Heart right ventricle (tissue), 16 donors: ENCODE data around the gene RAD51D. TPM values are rescaled to one million over a fixed set of nuclear protein-coding genes. Genes with fewer than 3 reads are reported as not detected.

Experiments used
- ATAC-seq, 8 donors: fragments of 200-7000 bp; cut with Tn5 transposase; one replicate each; pipeline ENCODE4 v1.9.1; 2020; ENCODE audit warnings: mild to moderate bottlenecking in 8 of 8, moderate library complexity in 8 of 8, moderate number of reproducible peaks in 1 of 8
- DNase-seq, 2 donors: peaks; one replicate each; pipeline ENCODE4 v3.0.0-alpha.2; 2020
- H3K27ac ChIP-seq, 10 donors: fragments of 200-600 bp; sonication (generic) in 2 of 10; one replicate each; pipeline versions ENCODE4 v1.5.0 to v1.8.0; 2020 to 2022; ENCODE audit warnings: mild to moderate bottlenecking in 3 of 10
- H3K27me3 ChIP-seq, 7 donors: fragments of 200-600 bp; one replicate each; pipeline ENCODE4 v1.8.0; 2021 to 2022; ENCODE audit warnings: mild to moderate bottlenecking in 2 of 7
- H3K36me3 ChIP-seq, 9 donors: fragments of 200-600 bp; sonication (generic) in 1 of 9; one replicate each; pipeline versions ENCODE4 v1.5.0 to v1.8.0; 2020 to 2022; ENCODE audit warnings: mild to moderate bottlenecking in 2 of 9
- H3K4me1 ChIP-seq, 9 donors: fragments of 200-600 bp; sonication (generic) in 1 of 9; one replicate each; pipeline versions ENCODE4 v1.5.0 to v1.8.0; 2020 to 2022; ENCODE audit warnings: mild to moderate bottlenecking in 4 of 9
- H3K4me3 ChIP-seq, 10 donors: fragments of 200-600 bp; sonication (generic) in 2 of 10; one replicate each; pipeline versions ENCODE4 v1.5.0 to v1.8.0; 2020 to 2022; ENCODE audit warnings: mild to moderate bottlenecking in 7 of 10, moderate library complexity in 2 of 10
- H3K9me3 ChIP-seq, 11 donors: fragments of 200-600 bp in 10 of 11; sonication (generic) in 2 of 11; one replicate each; pipeline versions ENCODE4 v1.5.0 to v1.8.0; 2013 to 2022; ENCODE audit warnings: mild to moderate bottlenecking in 2 of 11, control low read depth in 1 of 11, moderate library complexity in 1 of 11
- WGBS, 2 donors: extraction: QIAGEN DNeasy Blood & Tissue Kit; methylation state at CpG; one replicate each; pipeline ENCODE4 v1.1.7; 2013; ENCODE audit warnings: inconsistent platforms in 1 of 2; 5-methylcytosine and 5-hydroxymethylcytosine counted together
- intact Hi-C, 10 donors: fragments of 100-400 bp; cut with DNase I; formaldehyde crosslinking; loops; one replicate each; pipeline versions ENCODE4 v1.11.1 to v1.14.2; 2022
- polyA plus RNA-seq, 2 donors: library from polyadenylated mRNA; stranded (reverse); fragments of 200-250 nt; gene quantifications; one replicate each; pipeline ENCODE4 v1.2.3, GENCODE V29; 2013
- total RNA-seq, 10 donors: library from RNA; stranded (reverse); fragmentation: NEBNext Ultra II Directional in 3 of 10; extraction: Animal tissue kit (Norgen Biotek cat#: 25700) in 3 of 10; gene quantifications; one replicate each; pipeline versions ENCODE4 v1.2.1 to v1.2.4, GENCODE V29; 2021 to 2023
- TF ChIP-seq, protein P1 (sequence below), 9 donors: fragments of 200-600 bp; sonication (generic) in 2 of 9; IDR thresholded peaks; one replicate each; pipeline versions ENCODE4 v1.5.0 to v1.8.0; 2021 to 2022; ENCODE audit warnings: antibody characterized with exemption in 9 of 9, mild to moderate bottlenecking in 5 of 9, moderate library complexity in 1 of 9
- donor health status: Arrhythmogenic right ventricular cardiomyopathy.
- donor health status: ischemic (EF 13 %, LVEDD 7.1; RV severe dilation, severe dysfunction).
- donor health status: healthy with polysubstance abuse.
- donor health status: DM: no; HTN: yes; CAD: no.
- donor health status: DM: no; HTN: no; CAD: no.
- donor health status: ischemic (EF 25% LVEDD 6.9; RV normal size, moderate dysfunction).
- donor health status: ischemic (EF 25% LVEDD 5.7; RV mildly dilated, moderate dysfunction).
- donor health status: healthy.
- donor health status: DM: yes; HTN: yes; CAD: no.
- donor health status: Ischemic cardiomyopathy.
- donor health status: ischemic (EF 35%, LVEDD 5.7; RV mildly dilated, moderate dysfunction).
- donor health status: nonischemic (EF 11% LVEDD 7.7; RV severe dilation, severe dysfunction).
- donor health status: DM: yes; HTN: yes; CAD: no.
- donor health status: PGD.
- donor health status: ischemic (EF 29% LVEDD 5.4; RV normal size, mild dysfunction).
- donor health status: nonischemic (EF 23%, LVEDD 6.1; RV moderate dilation, normal function).

The RAD51D gene
- total and polyA plus RNA-seq, 12 donors, result 3.0 to 9.6 (median 5.3) TPM

DNA sequence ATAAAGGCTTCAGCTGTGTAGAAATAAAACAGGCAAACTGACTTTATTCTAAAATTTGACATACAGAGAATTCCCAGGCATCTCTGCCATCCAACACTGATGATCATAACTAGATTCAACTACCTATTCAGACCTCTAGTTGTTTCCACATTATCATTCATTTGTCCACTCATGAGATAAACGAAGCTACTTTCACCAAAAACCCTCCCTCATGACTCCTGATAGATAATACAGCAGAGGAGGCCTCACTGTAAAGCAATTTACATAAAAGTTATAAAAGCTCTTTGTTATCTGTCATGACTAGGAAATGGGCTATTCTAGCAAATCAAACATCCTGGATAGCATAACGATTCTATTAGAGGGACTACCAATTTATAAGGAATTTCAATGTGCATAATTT, 36.6 kb downstream of the RAD51D start:
- H3K4me3 ChIP-seq, result no peak overlapping the region
- H3K9me3 ChIP-seq, result no peaks in the 10 kb centered on the region
- peaks cover 0 to 40% (median 10%) of the 10 kb centered on the region in 9 donors for H3K4me1 ChIP-seq
- DNase-seq, result no peak
- TF ChIP-seq, protein P1, sequence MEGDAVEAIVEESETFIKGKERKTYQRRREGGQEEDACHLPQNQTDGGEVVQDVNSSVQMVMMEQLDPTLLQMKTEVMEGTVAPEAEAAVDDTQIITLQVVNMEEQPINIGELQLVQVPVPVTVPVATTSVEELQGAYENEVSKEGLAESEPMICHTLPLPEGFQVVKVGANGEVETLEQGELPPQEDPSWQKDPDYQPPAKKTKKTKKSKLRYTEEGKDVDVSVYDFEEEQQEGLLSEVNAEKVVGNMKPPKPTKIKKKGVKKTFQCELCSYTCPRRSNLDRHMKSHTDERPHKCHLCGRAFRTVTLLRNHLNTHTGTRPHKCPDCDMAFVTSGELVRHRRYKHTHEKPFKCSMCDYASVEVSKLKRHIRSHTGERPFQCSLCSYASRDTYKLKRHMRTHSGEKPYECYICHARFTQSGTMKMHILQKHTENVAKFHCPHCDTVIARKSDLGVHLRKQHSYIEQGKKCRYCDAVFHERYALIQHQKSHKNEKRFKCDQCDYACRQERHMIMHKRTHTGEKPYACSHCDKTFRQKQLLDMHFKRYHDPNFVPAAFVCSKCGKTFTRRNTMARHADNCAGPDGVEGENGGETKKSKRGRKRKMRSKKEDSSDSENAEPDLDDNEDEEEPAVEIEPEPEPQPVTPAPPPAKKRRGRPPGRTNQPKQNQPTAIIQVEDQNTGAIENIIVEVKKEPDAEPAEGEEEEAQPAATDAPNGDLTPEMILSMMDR (IDR thresholded peaks at IDR 0.05), result no peak
- no peak for ATAC-seq
- intact Hi-C loops, result loop anchor here in 1 of 10 donors (10.0 kb wide), 1 partner anchor 88 kb away; no protein-coding TSS in a partner anchor
- no peaks in the 10 kb centered on the region for H3K36me3 ChIP-seq
- H3K27me3 ChIP-seq, result no peaks in the 10 kb centered on the region
- WGBS, 2 donors, result 80 to 86% methylated on average over 2 of the region's 2 CpGs
- H3K27ac ChIP-seq, result no peak overlapping the region

DNA sequence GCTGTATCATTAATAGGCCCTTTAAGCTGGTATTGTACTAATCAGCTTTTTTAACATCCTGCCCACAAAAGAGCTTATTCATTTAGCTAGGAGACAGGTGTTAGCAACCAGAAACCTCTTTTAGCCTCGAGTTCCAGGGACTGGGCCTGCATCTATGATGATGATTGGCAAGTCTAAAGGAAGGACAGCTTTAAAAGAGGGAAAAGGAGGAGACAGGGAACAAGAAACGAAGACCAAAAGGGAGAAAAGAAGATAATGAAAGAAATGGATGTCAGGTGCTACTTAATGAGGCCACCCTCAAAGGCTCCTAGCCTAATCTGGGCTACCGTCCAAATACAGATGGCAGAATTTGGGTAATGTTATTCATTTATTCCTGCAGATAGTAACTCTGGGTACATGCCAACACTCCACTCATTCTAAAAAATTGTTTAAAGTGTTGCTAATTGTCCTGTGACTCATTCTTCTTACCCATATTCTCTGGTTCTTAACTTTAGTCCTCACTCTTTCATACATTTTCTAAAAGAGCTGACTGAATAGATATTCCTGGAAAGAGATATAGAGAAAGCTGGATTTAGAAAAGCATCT, 37.5 kb downstream of the RAD51D start:
- WGBS, 2 donors, result 44 to 62% methylated on average over 3 of the region's 3 CpGs
- Histone ChIP-seq H3K9me3 (no peaks in the 10 kb centered on the region), H3K4me1 (peaks cover 0 to 31% (median 4%) of the 10 kb centered on the region in 9 donors), H3K4me3 (no peak overlapping the region), H3K27ac (no peak overlapping the region), H3K27me3 (no peaks in the 10 kb centered on the region), H3K36me3 (no peaks in the 10 kb centered on the region)
- TF ChIP-seq, protein P1 (IDR thresholded peaks at IDR 0.05), result no peak
- intact Hi-C loops, result loop anchor here in 1 of 10 donors (10.0 kb wide), 1 partner anchor 87 kb away; no protein-coding TSS in a partner anchor
- ATAC-seq (no peak), DNase-seq (no peak)

DNA sequence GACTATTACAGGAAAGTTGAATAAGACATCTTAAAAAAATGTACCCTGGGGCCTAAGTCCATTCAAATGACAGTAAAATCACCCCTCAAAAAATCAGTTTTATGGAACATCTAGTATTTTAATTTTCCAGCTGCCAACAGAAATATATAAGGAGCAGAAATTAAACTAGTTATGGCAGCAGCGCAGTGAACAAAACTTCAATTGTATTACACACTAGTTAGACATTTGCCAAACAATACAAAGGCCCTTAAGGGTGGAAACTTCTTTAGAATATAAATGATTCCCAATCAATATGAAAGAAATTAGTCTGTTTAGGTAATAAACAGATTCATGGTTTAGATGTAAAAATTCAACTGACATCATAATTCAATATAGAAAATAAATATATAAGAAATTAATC, 38.0 kb downstream of the RAD51D start:
- H3K4me1 ChIP-seq, result peaks cover 0 to 31% (median 4%) of the 10 kb centered on the region in 9 donors
- TF ChIP-seq, protein P1 (IDR thresholded peaks at IDR 0.05), result no peak
- no peaks in the 10 kb centered on the region for H3K9me3 ChIP-seq
- DNase-seq (no peak), ATAC-seq (no peak)
- H3K4me3 ChIP-seq, result no peak overlapping the region
- intact Hi-C loops, result loop anchor here in 1 of 10 donors (10.0 kb wide), 1 partner anchor 87 kb away; no protein-coding TSS in a partner anchor
- no peak overlapping the region for H3K27ac ChIP-seq
- WGBS, 2 donors, result 92 to 94% methylated on average over 1 of the region's 1 CpG
- no peaks in the 10 kb centered on the region for H3K36me3 ChIP-seq
- H3K27me3 ChIP-seq, result no peaks in the 10 kb centered on the region

DNA sequence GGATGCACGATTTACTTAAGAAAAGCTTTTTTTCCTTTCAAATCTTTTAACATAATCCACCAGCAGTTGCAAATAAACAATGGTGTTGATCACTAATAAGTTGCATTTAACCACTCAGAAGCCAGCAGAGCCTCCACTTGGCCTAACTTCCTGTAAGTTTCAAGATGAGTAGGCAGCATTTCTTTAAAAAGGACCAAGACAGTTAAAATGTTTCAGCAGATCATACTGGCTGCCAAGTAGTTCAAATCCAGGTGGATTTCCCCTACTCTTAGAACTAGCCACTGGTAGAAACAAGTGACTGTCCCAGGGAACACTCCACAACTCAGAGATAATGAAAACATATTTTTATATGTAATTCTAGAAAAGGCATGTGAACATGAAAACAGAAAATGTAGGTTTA, 39.1 kb downstream of the RAD51D start:
- H3K4me1 ChIP-seq, result peaks cover 0 to 33% (median 4%) of the 10 kb centered on the region in 9 donors
- ATAC-seq, result no peak
- WGBS, 2 donors, result 52 to 55% methylated on average over 1 of the region's 1 CpG

More for the DNA sequence above, 39.1 kb downstream of the RAD51D start:
- Histone ChIP-seq H3K27me3 (no peaks in the 10 kb centered on the region), H3K9me3 (no peaks in the 10 kb centered on the region), H3K4me3 (no peak overlapping the region), H3K36me3 (no peaks in the 10 kb centered on the region), H3K27ac (peak overlapping the region in 1 of 10 donors; percentile 45)
- intact Hi-C loops, result loop anchor here in 1 of 10 donors (10.0 kb wide), 1 partner anchor 86 kb away; no protein-coding TSS in a partner anchor
- DNase-seq, result no peak
- TF ChIP-seq, protein P1 (IDR thresholded peaks at IDR 0.05), result no peak
